Right kidney (tissue), 1 donor: ENCODE results near the gene HYAL1.
"Not testable (repeated sequence)": the region's sequence is repeated elsewhere in the genome, so short reads cannot be mapped to it uniquely, and the experiment has no call there.

Experiments used
- DNase-seq: peaks from one replicate; pipeline ENCODE4 v3.0.0-alpha.2; 2016

HYAL1 gene

GRCh38 chr3:50274371-50275104 is 28.8 kb downstream of the HYAL1 start:
- DNase-seq, result peak; percentile 59

- DNase-seq, result no peak
Observed at GRCh38 chr3:50273689-50274065, 29.7 kb downstream of the HYAL1 start.

- DNase-seq, result peak; percentile 89
Observed at GRCh38 chr3:50272911-50273688, 30.3 kb downstream of the HYAL1 start.

GRCh38 chr3:50272538-50272910 is 30.9 kb downstream of the HYAL1 start:
- DNase-seq, result not testable (repeated sequence)

GRCh38 chr3:50271314-50271936 is 31.9 kb downstream of the HYAL1 start:
- no peak for DNase-seq

GRCh38 chr3:50270422-50271224 is 32.8 kb downstream of the HYAL1 start:
- DNase-seq, result no peak

GRCh38 chr3:50269977-50270413 is 33.4 kb downstream of the HYAL1 start:
- DNase-seq, result no peak

- DNase-seq, result peak; percentile 51
Observed at GRCh38 chr3:50269460-50269859, 33.9 kb downstream of the HYAL1 start.

GRCh38 chr3:50268703-50269451 is 34.5 kb downstream of the HYAL1 start, which contains the start of gene SEMA3B:
Gene SEMA3B, plus strand, starts transcription at chr3:50269147. Its CDS starts 94 bp downstream, at chr3:50269241.
- peak; percentile 75 for DNase-seq

GRCh38 chr3:50268276-50268675 is 35.1 kb downstream of the HYAL1 start:
- DNase-seq, result no peak

- peak; percentile 70 for DNase-seq
Observed at GRCh38 chr3:50267280-50267913, 36.0 kb downstream of the HYAL1 start.

GRCh38 chr3:50266836-50267235 is 36.5 kb downstream of the HYAL1 start:
- no peak for DNase-seq

GRCh38 chr3:50266017-50266416 is 37.4 kb downstream of the HYAL1 start:
- no peak for DNase-seq

GRCh38 chr3:50265571-50265970 is 37.8 kb downstream of the HYAL1 start:
- DNase-seq, result no peak

- DNase-seq, result peak; percentile 69
Observed at GRCh38 chr3:50264964-50265485, 38.3 kb downstream of the HYAL1 start.

GRCh38 chr3:50264383-50264963 is 38.9 kb downstream of the HYAL1 start:
- DNase-seq, result peak; percentile 82

GRCh38 chr3:50263478-50264382 is 39.6 kb downstream of the HYAL1 start:
- DNase-seq, result no peak

- DNase-seq, result no peak
Observed at GRCh38 chr3:50262778-50263177, 40.6 kb downstream of the HYAL1 start.

GRCh38 chr3:50262200-50262599 is 41.2 kb downstream of the HYAL1 start:
- not testable (repeated sequence) for DNase-seq
